Measurements from ENCODE around the gene KRTAP9-1.
"Not testable (repeated sequence)": the region's sequence is repeated elsewhere in the genome, so short reads cannot be mapped to it uniquely, and the experiment has no call there.

Gene KRTAP9-1

GRCh38 chr17:41189837-41190318 lies at the start of gene KRTAP9-1:
TSS of gene KRTAP9-1 (plus strand) at chr17:41189887. CDS start at chr17:41189887, 0 bp downstream.
- DNase-seq = not testable (repeated sequence)

DNA sequence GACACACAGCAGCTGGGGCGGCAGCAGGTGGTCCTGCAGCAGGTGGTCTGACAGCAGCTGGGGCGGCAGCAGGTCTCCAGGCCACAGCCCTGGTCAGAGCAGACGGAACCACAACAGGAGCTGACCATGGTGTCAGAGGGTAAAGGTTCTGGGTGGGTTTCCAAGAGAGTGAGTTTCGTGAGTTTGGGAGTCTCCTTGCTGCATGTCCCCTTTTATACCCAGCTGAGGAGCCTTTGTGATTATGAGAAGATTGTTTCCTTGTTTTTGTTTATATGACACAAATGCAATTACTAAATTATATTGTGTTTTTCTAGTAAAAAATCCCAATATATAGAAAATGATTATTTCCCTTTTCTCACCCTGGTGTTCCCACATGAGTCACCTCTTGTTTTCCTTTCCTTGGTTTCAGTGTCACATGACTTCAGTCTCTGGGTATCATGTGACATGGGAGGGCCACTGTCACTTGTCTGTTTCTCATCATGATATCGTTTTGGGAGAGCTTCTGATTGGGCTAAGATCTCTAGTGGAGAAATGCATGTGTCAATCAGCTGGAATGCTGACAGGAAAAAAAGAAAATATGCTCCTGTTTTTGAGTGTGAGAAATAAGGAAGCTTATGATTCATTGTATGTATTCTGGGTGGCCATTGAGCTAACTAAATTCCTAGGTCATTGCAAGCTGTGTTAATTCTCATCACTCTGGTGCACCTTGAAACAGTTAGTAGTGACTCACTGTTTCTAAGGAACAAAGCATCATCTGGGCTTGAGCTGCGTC lies 49.1 kb upstream of the KRTAP9-1 start, which contains the start of gene KRTAP4-6:
KRTAP4-6 (minus strand) TSS at position 185 of the 772 bp plus-strand sequence; CDS start at position 128, 57 bp downstream.
- DNase-seq = no peak

- no peak for DNase-seq
Measured at GRCh38 chr17:41141361-41141760, 48.3 kb upstream of the KRTAP9-1 start.

- no peak for DNase-seq
Measured at GRCh38 chr17:41144846-41145245, 44.8 kb upstream of the KRTAP9-1 start.

GRCh38 chr17:41145261-41145660 lies 44.4 kb upstream of the KRTAP9-1 start:
- DNase-seq = no peak

GRCh38 chr17:41147531-41148204 lies 42.0 kb upstream of the KRTAP9-1 start:
- DNase-seq = no peak

DNA sequence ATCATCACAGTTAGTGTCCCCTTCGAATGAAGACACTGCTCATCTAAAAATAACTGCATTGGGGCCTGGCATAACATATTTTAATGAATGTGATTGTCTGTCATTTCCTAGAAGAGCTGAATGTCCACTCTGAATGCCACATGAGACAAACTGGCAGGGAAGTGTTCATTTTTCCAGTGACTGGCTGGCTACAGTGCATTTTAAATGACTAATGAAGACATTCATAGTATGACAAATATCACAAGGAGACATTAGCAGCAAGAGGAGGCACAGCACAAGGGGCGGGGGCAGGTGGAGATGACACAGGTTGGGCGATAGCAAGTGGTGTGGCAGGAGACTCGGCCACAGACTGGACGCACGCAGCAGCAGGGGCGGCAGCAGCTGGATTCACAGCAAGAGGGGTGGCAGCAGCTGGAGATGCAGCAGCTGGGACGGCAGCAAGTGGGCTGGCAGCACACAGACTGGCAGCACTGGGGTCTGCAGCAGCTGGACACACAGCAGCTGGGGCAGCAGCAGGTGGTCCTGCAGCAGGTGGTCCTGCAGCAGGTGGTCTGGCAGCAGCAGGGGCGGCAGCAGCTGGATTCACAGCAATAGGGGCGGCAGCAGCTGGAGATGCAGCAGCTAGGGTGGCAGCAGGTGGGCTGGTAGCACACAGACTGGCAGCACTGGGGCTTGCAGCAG lies 40.6 kb upstream of the KRTAP9-1 start:
- not testable (repeated sequence) for DNase-seq

- DNase-seq = no peak
Measured at GRCh38 chr17:41149652-41149985, 40.1 kb upstream of the KRTAP9-1 start, which contains the start of gene KRTAP4-5. TSS of gene KRTAP4-5 (minus strand) at chr17:41149825. CDS start at chr17:41149767, 58 bp downstream.

- DNase-seq = no peak
Measured at GRCh38 chr17:41150026-41150425, 39.7 kb upstream of the KRTAP9-1 start.

GRCh38 chr17:41151525-41151924 lies 38.2 kb upstream of the KRTAP9-1 start:
- DNase-seq = no peak

- no peak for DNase-seq
Measured at GRCh38 chr17:41153856-41154255, 35.8 kb upstream of the KRTAP9-1 start.

DNA sequence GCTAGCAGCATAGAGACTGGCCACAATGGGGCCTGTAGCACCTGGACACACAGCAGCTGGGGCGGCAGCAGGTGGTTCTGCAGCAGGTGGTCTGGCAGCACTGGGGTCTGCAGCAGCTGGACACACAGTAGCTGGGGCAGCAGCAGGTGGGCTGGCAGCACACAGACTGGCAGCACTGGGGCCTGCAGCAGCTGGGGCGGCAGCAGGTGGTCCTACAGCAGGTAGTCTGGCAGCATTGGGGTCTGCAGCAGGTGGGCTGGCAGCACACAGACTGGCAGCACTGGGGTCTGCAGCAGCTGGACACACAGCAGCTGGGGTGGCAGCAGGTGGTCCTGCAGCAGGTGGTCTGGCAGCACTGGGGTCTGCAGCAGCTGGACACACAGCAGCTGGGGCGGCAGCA lies 29.5 kb upstream of the KRTAP9-1 start:
- not testable (repeated sequence) for DNase-seq

DNA sequence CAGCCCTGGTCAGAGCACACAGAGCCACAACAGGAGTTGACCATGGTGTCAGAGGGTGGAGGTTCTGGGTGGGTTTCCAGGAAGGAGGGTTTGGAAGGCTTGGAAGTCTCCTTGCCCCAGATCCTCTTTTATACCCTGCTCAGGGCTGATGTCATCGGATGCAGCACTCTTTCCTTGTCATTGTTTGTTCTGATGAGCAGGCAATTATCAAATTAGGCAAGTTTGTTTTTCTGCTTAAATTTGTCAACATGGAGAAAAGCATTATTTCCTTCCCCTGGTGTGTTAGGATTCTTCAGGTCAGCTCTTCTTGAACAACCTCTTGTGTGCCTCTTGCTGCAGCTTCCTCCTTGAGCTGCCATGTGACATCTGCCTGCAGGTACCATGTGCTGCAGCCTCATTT lies 29.0 kb upstream of the KRTAP9-1 start, which contains the start of gene KRTAP4-4:
KRTAP4-4 (minus strand) TSS at position 101 of the 400 bp plus-strand sequence; CDS start at position 44, 57 bp downstream.
- no peak for DNase-seq

DNA sequence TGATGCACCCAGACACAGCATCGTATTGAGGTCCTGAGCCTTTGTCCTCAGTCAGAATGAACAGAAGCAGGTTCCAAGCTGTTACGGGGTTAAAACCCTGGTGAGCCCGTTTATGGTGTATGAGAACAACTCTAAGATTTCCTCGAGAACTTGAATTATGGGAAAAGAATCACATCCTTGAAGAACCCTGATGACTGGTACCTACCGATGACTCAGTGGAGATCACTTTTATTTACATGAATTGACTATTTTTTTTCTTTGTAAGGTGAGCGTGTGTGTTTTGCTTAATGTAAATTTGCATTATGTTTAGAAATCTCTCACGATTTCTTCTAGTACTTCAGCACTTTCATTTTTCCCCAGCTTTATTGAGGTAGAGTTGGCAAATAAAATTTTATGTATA lies 25.9 kb upstream of the KRTAP9-1 start:
- DNase-seq = no peak

GRCh38 chr17:41167561-41167960 lies 22.1 kb upstream of the KRTAP9-1 start:
- DNase-seq = no peak

DNA sequence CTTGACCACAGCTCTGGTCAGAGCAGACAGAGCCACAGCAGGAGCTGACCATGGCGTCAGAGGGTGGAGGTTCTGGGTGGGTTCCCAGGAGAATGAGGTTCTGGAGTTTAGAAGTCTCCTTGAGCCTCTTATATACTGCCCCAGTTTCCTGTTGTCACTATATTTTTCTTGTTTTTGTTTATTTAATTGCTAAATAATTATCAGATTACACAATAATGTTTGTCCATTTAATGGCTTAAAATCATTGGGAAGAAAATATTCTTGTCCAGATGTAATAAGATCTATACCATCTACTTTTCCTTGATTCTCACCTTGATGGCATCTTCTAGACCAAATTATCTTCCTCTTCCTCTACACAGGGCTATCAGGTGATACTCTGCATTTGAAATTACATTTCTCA lies 21.6 kb upstream of the KRTAP9-1 start, which contains the start of gene KRTAP4-3:
KRTAP4-3 (minus strand) TSS at position 101 of the 400 bp plus-strand sequence; CDS start at position 52, 49 bp downstream.
- DNase-seq = no peak

DNA sequence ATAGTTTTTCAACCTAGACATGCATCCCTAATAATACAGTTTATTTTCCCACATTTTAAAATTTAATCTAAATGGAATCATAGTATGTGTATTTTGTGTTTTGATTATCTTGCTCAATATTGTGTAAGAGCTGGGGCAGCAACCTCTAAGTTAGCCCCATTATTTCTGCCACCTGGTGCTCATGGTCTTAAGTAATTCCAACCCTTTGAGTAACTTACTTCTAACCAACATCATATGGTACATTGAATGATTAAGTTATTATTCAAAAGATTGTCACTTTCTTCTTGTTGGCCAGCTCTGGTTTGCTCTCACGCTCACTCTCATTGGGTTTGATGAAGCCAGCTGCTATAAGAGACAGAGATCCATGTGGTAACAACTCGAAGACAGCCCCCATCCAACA lies 17.8 kb upstream of the KRTAP9-1 start:
- no peak for DNase-seq

GRCh38 chr17:41176744-41177387 lies 12.8 kb upstream of the KRTAP9-1 start:
- no peak for DNase-seq

DNA sequence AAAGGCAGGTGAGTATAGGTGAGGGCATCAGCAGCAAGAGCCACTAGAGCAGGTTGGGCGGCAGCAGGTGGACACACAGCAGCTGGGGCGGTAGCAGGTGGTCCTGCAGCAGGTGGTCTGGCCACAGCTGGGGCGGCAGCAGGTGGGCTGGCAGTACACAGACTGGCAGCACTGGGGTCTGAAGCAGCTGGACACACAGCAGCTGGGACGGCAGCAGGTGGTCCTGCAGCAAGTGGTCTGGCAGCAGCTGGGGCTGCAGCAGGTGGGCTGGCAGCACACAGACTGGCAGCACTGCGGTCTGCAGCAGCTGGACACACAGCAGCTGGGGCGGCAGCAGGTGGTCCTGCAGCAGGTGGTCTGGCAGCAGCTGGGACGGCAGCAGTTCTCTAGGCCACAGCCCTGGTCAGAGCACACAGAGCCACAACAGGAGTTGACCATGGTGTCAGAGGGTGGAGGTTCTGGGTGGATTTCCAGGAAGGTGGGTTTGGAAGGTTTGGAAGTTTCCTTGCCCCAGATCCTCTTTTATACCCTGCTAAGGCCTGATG lies 11.9 kb upstream of the KRTAP9-1 start, which contains the start of gene KRTAP4-2:
KRTAP4-2 (minus strand) TSS at position 495 of the 545 bp plus-strand sequence; CDS start at position 438, 57 bp downstream.
- DNase-seq = no peak

DNA sequence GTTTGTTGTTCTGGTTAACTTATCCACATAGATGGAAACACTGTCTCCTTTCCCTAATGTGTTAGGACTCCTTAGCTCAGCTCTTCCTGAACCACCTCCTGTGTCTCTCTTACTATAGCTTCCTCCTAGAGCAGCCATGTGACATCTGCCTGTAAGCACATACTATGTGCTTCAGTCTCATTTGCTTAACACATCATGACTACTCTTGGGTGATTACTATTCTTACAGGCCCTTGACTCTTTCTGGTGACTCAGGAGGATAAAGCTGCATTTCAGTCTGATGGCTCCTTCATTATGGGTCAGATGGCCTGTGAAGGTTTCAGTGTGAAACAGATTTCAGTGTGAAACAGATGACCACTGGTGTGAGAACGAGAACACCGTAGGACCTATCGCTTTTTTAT lies 11.3 kb upstream of the KRTAP9-1 start:
- no peak for DNase-seq

DNA sequence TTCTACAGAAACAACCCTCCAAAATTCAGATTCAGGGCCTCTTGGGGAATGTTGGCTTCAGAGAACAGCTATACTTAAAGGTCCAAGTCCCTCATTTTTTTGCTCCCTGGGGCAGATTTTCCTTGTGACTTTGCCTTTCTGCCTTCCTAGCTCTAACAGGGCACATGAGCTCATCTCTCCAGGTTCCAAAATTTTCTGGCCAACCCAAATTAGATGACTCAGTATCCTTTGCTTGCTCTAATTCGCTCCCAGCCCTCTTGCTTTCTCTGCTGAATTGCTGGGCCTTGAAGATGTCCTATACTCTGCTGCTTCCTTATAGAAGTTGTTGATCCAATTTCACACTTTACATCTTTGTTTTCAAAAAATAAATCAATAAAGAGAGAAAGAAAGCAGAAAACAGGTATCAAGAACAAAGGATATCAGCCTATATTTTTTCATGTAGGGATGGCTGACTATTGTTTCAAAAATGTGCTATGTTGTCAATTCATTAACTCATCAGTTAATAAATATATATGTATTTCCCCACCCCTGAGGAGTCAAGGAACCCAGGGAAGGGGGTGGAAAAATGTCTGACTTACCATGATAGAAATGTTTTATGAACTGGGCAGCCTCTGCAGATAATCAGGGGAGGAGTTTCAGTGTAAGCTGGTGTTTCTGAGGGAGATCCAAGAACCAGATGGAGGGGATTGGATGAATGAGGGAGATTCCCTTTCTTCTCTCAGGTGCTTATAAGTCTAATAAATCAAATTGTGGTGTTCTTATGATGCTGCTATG lies 10.7 kb upstream of the KRTAP9-1 start:
- no peak for DNase-seq

Measured in stimulated activated CD4-positive, alpha-beta T cell treated with anti-CD3 and anti-CD28 coated beads, Interleukin-4, amount 100 ng/mL, for 1 hour (primary cell).